ENCODE measurements around the gene RADIL.

DNA sequence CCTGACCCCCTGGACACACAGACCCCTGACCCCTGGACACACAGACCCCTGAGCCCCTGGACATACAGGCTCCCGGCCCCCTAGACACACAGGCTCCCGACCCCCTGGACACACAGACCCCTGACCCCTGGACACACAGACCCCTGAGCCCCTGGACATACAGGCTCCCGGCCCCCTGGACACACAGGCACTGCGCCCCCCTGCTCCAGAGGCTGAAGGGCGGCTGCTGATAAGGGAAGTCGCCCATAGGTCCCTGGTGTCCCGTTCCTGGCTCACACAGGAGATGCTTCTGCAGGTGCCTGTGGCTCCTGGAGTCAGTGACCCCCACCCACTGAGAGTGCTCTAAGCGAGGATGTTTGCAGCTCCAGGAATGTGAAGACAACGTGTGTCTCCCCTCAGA is 111.8 kb downstream of the RADIL start:
- TF ChIP-seq CTCF (IDR thresholded peaks at IDR 0.05) (no peak), ZFX (IDR thresholded peaks at IDR 0.05; ENCODE audit: borderline replicate concordance) (no peak)

All from 22Rv1 (cell line).